Stomach smooth muscle (tissue), 2 donors: ENCODE data around the gene ITGA3.
A peak's percentile ranks its signal among the peaks of the same experiment; 100 is the strongest.

Experiments
- H3K27ac ChIP-seq: one replicate; pipeline ENCODE4 v1.7.0; 2013; ENCODE audit warnings: mild to moderate bottlenecking, low read length, inconsistent platforms
- H3K27me3 ChIP-seq, 2 donors: one replicate each; pipeline ENCODE4 v1.7.0; 2013; ENCODE audit warnings: low read length in 2 of 2; ENCODE audit not compliant: insufficient read depth in 2 of 2, control insufficient read depth in 1 of 2
- H3K36me3 ChIP-seq, 2 donors: one replicate each; pipeline ENCODE4 v1.7.0; 2013; ENCODE audit warnings: low read length in 2 of 2; ENCODE audit not compliant: control insufficient read depth in 2 of 2, insufficient read depth in 2 of 2
- H3K4me1 ChIP-seq: one replicate; pipeline ENCODE4 v1.7.0; 2013; ENCODE audit warnings: low read length; ENCODE audit not compliant: control insufficient read depth, insufficient read depth
- H3K4me3 ChIP-seq, 2 donors: one replicate each; pipeline ENCODE4 v1.7.0; 2013; ENCODE audit warnings: low read length in 2 of 2
- H3K9ac ChIP-seq, 2 donors: one replicate each; pipeline ENCODE4 v1.7.0; 2013; ENCODE audit warnings: low read length in 2 of 2, mild to moderate bottlenecking in 1 of 2
- H3K9me3 ChIP-seq, 2 donors: one replicate each; pipeline ENCODE4 v1.7.0; 2013; ENCODE audit warnings: low read length in 2 of 2; ENCODE audit not compliant: control insufficient read depth in 2 of 2
- donor health status: healthy.
- donor health status: Pancreatic carcinoma.

ITGA3 gene

GRCh38 chr17:50024808-50025207 is 31.1 kb upstream of the ITGA3 start:
- H3K36me3 ChIP-seq: no peaks in the 10 kb centered on the region
- no peak overlapping the region for H3K27ac ChIP-seq
- no peaks in the 10 kb centered on the region for H3K27me3 ChIP-seq
- no peak overlapping the region for H3K9ac ChIP-seq
- peaks cover 20% of the 10 kb centered on the region for H3K4me1 ChIP-seq
- no peaks in the 10 kb centered on the region for H3K9me3 ChIP-seq
- no peak overlapping the region for H3K4me3 ChIP-seq

- Histone ChIP-seq H3K27me3 (no peaks in the 10 kb centered on the region), H3K9ac (no peak overlapping the region), H3K4me1 (peaks cover 20% of the 10 kb centered on the region), H3K36me3 (no peaks in the 10 kb centered on the region), H3K9me3 (no peaks in the 10 kb centered on the region), H3K27ac (no peak overlapping the region), H3K4me3 (no peak overlapping the region)
Measured at GRCh38 chr17:50026046-50026675, 29.7 kb upstream of the ITGA3 start.

- peaks cover 22% of the 10 kb centered on the region for H3K4me1 ChIP-seq
- H3K9ac ChIP-seq: no peak overlapping the region
- H3K36me3 ChIP-seq: no peaks in the 10 kb centered on the region
- H3K4me3 ChIP-seq: peak overlapping the region; percentile 42 to 71
- no peaks in the 10 kb centered on the region for H3K27me3 ChIP-seq
- H3K9me3 ChIP-seq: no peaks in the 10 kb centered on the region
- peak overlapping the region; percentile 37 for H3K27ac ChIP-seq
Measured at GRCh38 chr17:50026837-50027171, 29.1 kb upstream of the ITGA3 start.

GRCh38 chr17:50027172-50027880 is 28.6 kb upstream of the ITGA3 start:
- Histone ChIP-seq H3K36me3 (no peaks in the 10 kb centered on the region), H3K9me3 (no peaks in the 10 kb centered on the region), H3K4me1 (peaks cover 22% of the 10 kb centered on the region), H3K27ac (peak overlapping the region; percentile 37), H3K27me3 (no peaks in the 10 kb centered on the region), H3K4me3 (peak overlapping the region; percentile 42 to 71), H3K9ac (peak overlapping the region in 1 of 2 donors; percentile 13)

- no peaks in the 10 kb centered on the region for H3K27me3 ChIP-seq
- peak overlapping the region; percentile 37 for H3K27ac ChIP-seq
- H3K36me3 ChIP-seq: no peaks in the 10 kb centered on the region
- peak overlapping the region in 1 of 2 donors; percentile 13 for H3K9ac ChIP-seq
- no peaks in the 10 kb centered on the region for H3K9me3 ChIP-seq
- H3K4me1 ChIP-seq: peaks cover 28% of the 10 kb centered on the region
- peak overlapping the region; percentile 42 to 71 for H3K4me3 ChIP-seq
Measured at GRCh38 chr17:50027881-50028735, 27.8 kb upstream of the ITGA3 start.

GRCh38 chr17:50028736-50029120 is 27.2 kb upstream of the ITGA3 start:
- no peak overlapping the region for H3K4me3 ChIP-seq
- peaks cover 30% of the 10 kb centered on the region for H3K4me1 ChIP-seq
- peak overlapping the region; percentile 37 for H3K27ac ChIP-seq
- no peaks in the 10 kb centered on the region for H3K36me3 ChIP-seq
- H3K9me3 ChIP-seq: no peaks in the 10 kb centered on the region
- H3K9ac ChIP-seq: no peak overlapping the region
- no peaks in the 10 kb centered on the region for H3K27me3 ChIP-seq

- no peaks in the 10 kb centered on the region for H3K27me3 ChIP-seq
- H3K4me1 ChIP-seq: peaks cover 33% of the 10 kb centered on the region
- no peaks in the 10 kb centered on the region for H3K9me3 ChIP-seq
- H3K9ac ChIP-seq: no peak overlapping the region
- no peaks in the 10 kb centered on the region for H3K36me3 ChIP-seq
- H3K27ac ChIP-seq: no peak overlapping the region
- no peak overlapping the region for H3K4me3 ChIP-seq
Measured at GRCh38 chr17:50029185-50029584, 26.7 kb upstream of the ITGA3 start.

- Histone ChIP-seq H3K27me3 (no peaks in the 10 kb centered on the region), H3K4me1 (peaks cover 59% of the 10 kb centered on the region), H3K4me3 (peak overlapping the region; percentile 44 to 54), H3K27ac (peak overlapping the region; percentile 91), H3K9ac (peak overlapping the region in 1 of 2 donors; percentile 58), H3K9me3 (no peaks in the 10 kb centered on the region), H3K36me3 (no peaks in the 10 kb centered on the region)
Measured at GRCh38 chr17:50033316-50033715, 22.6 kb upstream of the ITGA3 start.

GRCh38 chr17:50034498-50035364 is 21.2 kb upstream of the ITGA3 start:
- Histone ChIP-seq H3K27me3 (no peaks in the 10 kb centered on the region), H3K4me1 (peaks cover 59% of the 10 kb centered on the region), H3K9ac (peak overlapping the region; percentile 17 to 21), H3K4me3 (no peak overlapping the region), H3K36me3 (no peaks in the 10 kb centered on the region), H3K9me3 (no peaks in the 10 kb centered on the region), H3K27ac (peak overlapping the region; percentile 91)

- Histone ChIP-seq H3K36me3 (no peaks in the 10 kb centered on the region), H3K4me3 (no peak overlapping the region), H3K9me3 (no peaks in the 10 kb centered on the region), H3K27me3 (no peaks in the 10 kb centered on the region), H3K27ac (peak overlapping the region; percentile 91), H3K4me1 (peaks cover 59% of the 10 kb centered on the region), H3K9ac (no peak overlapping the region)
Measured at GRCh38 chr17:50035421-50035879, 20.5 kb upstream of the ITGA3 start.
